ENCODE results near the gene DYSF.

DYSF gene

DNA sequence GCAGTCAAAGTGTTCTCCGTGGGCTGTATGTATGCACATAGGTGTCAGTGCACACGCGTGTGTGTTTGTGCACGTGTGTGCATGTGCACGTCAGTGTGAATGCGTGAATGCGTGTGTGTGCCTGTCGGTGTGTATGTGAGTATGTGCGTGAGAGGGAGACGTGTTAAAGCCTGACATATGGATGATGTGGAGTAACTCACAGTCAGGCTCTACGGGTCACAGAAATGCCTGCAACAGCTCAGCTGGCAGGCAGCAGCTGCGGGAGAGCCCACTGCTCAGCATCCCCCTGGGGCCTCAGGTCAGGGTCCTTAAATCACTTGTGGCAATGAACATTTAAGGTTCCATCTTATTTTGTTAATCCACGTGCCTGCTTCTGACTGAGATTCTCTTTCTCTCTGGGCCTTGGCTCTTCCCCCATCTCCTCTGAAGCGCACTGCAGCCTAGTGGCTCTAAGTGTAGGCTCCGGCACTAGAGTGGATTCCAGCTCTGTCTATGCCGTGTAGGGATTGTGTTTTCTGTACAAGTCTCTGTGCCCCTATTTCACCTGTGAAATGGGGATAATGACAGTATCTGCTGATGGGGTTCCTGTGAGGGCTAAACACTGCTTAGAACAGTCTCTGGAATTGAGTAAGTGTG is 63.0 kb downstream of the DYSF start:
- H3K4me3 ChIP-seq = no peak overlapping the region

GRCh38 chr2:71517851-71518250 is 64.5 kb downstream of the DYSF start:
- Histone ChIP-seq H3K27ac (no peak overlapping the region), H3K4me3 (no peak overlapping the region)

More for the DNA sequence above, 63.0 kb downstream of the DYSF start:
- no peak overlapping the region for H3K27ac ChIP-seq

- H3K27ac ChIP-seq = no peak overlapping the region
- H3K4me3 ChIP-seq = no peak overlapping the region
These were observed 68.1 kb downstream of the DYSF start for GRCh38 chr2:71521436-71521950.

DNA sequence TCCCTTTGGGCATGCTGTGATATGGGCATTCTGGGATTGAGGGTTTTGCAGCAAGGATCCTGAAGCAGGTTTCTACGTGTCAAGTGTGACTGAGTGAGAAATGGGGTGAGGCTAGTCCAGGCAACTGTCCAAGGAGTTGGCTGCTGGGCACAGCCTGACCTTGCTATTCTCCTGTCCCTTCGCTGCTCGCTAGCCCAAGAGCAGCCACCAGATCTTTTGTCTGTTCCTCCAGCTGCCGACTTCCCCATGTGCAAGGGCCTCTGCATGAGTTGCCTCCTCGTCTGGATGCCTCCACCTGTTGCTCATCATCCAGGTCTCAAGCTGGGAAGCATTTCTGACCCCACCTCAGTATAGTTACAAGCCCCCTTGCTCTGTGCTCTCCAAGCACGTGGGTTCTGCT is 71.1 kb downstream of the DYSF start:
- Histone ChIP-seq H3K27ac (no peak overlapping the region), H3K4me3 (no peak overlapping the region)

GRCh38 chr2:71526141-71526540 is 72.8 kb downstream of the DYSF start:
- no peak overlapping the region for H3K27ac ChIP-seq
- H3K4me3 ChIP-seq = no peak overlapping the region

GRCh38 chr2:71526975-71527374 is 73.6 kb downstream of the DYSF start:
- no peak overlapping the region for H3K4me3 ChIP-seq
- H3K27ac ChIP-seq = no peak overlapping the region

- no peak overlapping the region for H3K27ac ChIP-seq
These were observed 74.8 kb downstream of the DYSF start for GRCh38 chr2:71528131-71528591.

GRCh38 chr2:71528749-71529148 is 75.4 kb downstream of the DYSF start:
- H3K27ac ChIP-seq = no peak overlapping the region
- H3K4me3 ChIP-seq = no peak overlapping the region

More at GRCh38 chr2:71528131-71528591, 74.8 kb downstream of the DYSF start:
- no peak overlapping the region for H3K4me3 ChIP-seq

GRCh38 chr2:71530211-71530610 is 76.8 kb downstream of the DYSF start:
- no peak overlapping the region for H3K4me3 ChIP-seq
- no peak overlapping the region for H3K27ac ChIP-seq

- Histone ChIP-seq H3K4me3 (no peak overlapping the region), H3K27ac (no peak overlapping the region)
These were observed 77.4 kb downstream of the DYSF start for GRCh38 chr2:71530641-71531332.

DNA sequence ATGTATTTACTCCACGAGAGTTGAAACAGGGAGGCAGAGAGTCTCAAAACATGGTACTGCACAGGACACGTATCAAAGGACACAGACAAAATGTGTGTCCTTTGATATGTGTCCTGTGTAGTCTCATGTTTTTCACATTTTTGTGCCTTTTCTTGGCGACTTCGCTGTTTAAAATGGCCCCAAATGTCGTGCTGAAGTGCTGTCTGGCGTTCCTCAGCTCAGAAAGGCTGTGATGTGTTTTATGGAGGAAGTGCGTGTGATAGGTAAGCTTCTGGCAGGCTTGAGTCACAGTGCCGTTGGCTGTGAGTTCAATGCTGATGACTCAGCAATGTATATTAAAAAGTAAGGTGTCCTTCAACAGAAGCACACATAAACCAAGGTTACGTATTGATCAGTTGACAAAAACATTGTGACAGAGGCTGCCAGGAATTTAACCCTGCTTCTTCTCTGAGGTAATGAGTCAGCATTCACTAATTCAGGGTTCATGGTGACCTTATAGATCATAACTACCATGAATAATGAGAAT is 78.2 kb downstream of the DYSF start:
- Histone ChIP-seq H3K4me3 (no peak overlapping the region), H3K27ac (no peak overlapping the region)

DNA sequence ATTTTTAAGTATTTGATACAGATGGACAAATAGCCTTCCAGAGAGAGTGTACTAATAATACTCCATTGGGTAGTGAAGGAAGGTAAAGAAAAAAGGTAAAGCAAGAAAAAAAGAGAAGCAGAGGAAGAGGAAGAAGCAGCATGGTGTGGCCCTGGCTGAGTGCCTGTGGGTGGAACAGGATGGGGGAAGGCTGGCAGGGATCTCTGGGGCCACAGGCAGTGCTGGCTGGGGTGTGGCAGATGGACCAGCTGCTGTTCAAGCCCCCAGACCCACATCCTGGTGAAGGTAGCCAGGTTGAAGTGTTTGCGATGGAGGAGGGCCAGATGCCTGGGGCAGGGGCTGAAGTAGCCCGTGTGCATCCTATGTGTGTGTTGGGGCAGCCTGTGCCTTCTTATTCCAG is 79.0 kb downstream of the DYSF start:
- Histone ChIP-seq H3K4me3 (no peak overlapping the region), H3K27ac (no peak overlapping the region)

GRCh38 chr2:71534201-71534600 is 80.8 kb downstream of the DYSF start:
- Histone ChIP-seq H3K4me3 (no peak overlapping the region), H3K27ac (no peak overlapping the region)

- H3K27ac ChIP-seq = peak overlapping the region in 1 of 21 experiments; percentile 18
- no peak overlapping the region for H3K4me3 ChIP-seq
These were observed 81.5 kb downstream of the DYSF start for GRCh38 chr2:71534826-71535225.

DNA sequence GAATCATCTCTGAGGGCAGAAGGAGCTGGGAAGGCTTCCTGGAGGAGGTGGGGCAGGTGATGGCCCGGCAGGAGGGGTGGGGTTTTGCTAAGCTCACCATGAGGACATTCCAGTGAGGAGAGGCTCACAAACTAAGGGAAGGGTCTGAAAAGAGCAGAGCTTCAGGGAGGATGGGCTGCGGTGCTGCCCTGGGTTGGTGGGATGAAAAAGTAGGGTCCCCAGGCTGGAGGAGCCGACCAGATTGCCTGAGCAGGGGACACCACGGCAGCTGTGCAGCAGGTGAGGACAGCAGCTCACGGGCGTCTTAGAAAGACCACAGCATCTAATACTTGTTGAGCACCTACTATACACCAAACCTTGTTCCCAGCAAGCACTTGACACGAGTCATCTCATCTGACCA is 82.2 kb downstream of the DYSF start:
- Histone ChIP-seq H3K4me3 (no peak overlapping the region), H3K27ac (no peak overlapping the region)

DNA sequence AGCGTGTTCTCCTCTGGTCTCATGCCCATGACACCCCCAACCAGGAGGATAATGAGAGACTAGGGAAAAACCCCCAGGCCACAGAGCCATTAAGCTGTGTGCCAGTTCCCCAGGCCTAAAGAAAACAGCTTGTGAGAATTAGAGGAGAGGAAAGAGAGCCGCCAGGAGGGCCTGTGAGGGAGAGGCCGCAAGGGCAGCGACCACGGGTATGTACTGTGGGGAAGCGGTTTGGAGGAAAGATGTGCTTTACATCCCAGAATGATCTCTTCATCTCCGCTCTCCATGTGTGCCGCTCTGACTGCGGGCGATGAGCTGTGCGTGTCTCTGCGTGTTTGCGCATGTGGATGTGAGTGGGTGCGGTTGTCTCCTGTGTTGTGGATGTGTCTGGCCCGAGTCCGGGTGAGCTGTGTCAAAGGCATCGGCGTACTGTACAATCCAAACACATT is 82.9 kb downstream of the DYSF start:
- no peak overlapping the region for H3K4me3 ChIP-seq
- H3K27ac ChIP-seq = no peak overlapping the region

DNA sequence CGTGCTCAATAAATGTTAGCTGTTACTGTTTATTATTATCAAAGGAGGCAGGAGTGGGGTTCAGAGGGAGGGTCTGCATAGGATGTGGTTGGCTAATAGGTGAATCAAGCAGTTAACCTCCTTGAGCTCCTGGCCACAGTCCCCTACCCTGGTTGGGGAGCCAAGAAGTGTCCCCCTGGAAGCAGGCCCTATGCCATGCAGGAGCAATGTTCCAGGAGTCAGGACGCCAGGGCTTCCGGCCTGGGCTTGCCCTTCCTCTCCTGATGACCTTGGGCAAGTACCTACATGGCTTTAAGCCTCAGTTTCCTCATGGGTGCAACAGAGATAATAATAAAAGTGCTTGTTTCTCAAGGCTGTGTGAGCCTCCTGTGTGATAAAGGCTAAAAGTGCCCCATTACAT is 84.9 kb downstream of the DYSF start:
- no peak overlapping the region for H3K4me3 ChIP-seq
- H3K27ac ChIP-seq = no peak overlapping the region

GRCh38 chr2:71538656-71539265 is 85.4 kb downstream of the DYSF start:
- H3K4me3 ChIP-seq = no peak overlapping the region
- no peak overlapping the region for H3K27ac ChIP-seq

DNA sequence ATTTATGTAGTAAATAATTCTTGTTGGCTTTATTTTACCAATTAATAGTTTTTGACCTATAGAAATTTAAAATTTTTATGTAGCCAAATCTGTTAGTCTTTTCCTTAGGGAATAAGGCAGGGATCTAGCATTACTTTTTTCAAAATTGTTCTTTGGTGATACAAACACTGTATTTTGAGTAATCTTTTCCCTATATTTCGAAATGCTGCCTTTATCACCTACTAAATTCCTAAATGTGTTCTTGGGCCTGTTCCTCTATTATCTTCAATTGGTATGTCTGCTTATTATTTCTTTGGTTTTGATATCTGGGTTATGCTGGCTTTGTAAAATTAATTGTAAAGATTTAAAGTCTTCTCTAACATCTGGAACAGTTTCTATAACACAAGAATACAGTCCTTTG is 87.5 kb downstream of the DYSF start:
- Histone ChIP-seq H3K4me3 (no peak overlapping the region), H3K27ac (no peak overlapping the region)

DNA sequence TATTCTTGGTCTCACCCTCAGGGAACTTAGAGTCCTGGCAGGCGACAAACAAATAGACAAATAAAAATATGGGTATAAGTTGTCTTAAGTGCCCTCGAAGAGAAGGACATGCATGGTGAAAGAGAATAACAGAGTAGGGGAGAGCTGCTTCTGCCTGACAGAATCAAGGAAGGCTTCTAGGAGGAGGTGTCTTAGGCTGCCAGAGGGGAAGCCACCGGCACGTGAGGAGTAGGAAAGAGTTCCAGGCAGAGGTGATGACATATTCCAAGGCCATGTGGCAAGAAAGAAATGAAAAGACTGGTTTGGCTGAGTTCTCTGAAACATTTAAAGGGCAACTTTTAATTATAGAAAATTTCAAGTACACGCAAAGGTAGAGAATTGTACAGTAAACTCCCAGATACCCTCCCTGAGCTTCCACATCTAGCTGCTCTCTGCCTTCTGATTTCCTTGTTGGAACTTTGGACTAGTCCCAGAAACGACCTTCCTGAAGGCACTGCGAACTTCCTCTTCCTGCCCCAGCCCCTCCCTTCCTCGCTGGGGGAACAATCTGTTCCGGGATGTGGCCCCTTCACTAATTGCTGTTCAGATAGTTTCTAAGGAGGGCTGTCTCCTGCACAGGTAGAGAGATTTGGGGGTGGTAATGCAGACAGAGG is 91.7 kb downstream of the DYSF start:
- H3K27ac ChIP-seq = no peak overlapping the region
- peak overlapping the region in 2 of 7 experiments; percentile 0 to 2 for H3K4me3 ChIP-seq
